Measurements from ENCODE around the gene SLC35F4. TPM values are rescaled to one million over a fixed set of nuclear protein-coding genes. Genes with fewer than 3 reads are reported as not detected.
A peak's percentile ranks its signal among the peaks of the same experiment; 100 is the strongest.

Gene SLC35F4
- total RNA-seq, 1 experiment from 2014 or later = not detected

DNA sequence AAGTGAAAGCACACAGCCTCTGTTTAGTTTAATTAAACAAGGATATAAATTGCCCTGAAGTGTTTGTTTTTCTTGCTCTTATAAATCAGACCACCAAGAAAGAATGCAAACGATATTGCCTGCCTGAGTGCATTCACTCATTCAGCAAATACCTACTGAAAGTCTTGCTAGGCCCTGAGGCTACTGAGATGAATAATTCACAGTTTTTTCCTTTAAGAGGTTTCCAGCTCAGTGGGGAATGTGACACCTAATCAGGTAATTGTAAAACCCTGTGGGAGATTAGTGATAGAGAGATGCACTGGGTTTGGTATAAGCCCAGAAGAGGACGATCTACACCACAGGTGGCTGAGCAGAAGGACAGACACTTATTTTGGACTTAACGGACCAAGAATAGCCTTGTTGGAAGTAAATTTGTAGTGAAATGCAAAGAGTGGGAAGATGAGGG, 151.4 kb downstream of the SLC35F4 start:
- Histone ChIP-seq H3K27ac (ENCODE audit: low read depth, low read length, poor library complexity, severe bottlenecking) (no peak overlapping the region), H3K9me3 (ENCODE audit: low read depth, low read length, poor library complexity, severe bottlenecking) (no peaks in the 10 kb centered on the region), H3K27me3 (replicated peaks; ENCODE audit: insufficient read depth, low read depth, low read length, poor library complexity) (no peaks in the 10 kb centered on the region), H3K4me1 (ENCODE audit: insufficient read depth, low read length, poor library complexity, severe bottlenecking) (peaks cover 13% of the 10 kb centered on the region), H3K4me3 (ENCODE audit: low read depth, low read length, poor library complexity, severe bottlenecking) (no peak overlapping the region), H3K36me3 (ENCODE audit: insufficient read depth, low read length, poor library complexity, severe bottlenecking) (no peaks in the 10 kb centered on the region)
- no TSS peak for BruUV-seq (replicated peaks)
- intact Hi-C loops (cut with micrococcal nuclease; ENCODE audit: unreplicated experiment) = no loop called here
- POLR2A ChIA-PET (ENCODE audit: low non-redundant PET) = no interaction called here
- CTCF ChIA-PET = no interaction called here
- DNase-seq (ENCODE audit: low spot score) = no peak
- TF ChIP-seq EZH2 (IDR thresholded peaks at IDR 0.05; ENCODE audit: borderline replicate concordance, low read depth, low read length, poor library complexity, severe bottlenecking) = no peak
- TF ChIP-seq, protein P1, sequence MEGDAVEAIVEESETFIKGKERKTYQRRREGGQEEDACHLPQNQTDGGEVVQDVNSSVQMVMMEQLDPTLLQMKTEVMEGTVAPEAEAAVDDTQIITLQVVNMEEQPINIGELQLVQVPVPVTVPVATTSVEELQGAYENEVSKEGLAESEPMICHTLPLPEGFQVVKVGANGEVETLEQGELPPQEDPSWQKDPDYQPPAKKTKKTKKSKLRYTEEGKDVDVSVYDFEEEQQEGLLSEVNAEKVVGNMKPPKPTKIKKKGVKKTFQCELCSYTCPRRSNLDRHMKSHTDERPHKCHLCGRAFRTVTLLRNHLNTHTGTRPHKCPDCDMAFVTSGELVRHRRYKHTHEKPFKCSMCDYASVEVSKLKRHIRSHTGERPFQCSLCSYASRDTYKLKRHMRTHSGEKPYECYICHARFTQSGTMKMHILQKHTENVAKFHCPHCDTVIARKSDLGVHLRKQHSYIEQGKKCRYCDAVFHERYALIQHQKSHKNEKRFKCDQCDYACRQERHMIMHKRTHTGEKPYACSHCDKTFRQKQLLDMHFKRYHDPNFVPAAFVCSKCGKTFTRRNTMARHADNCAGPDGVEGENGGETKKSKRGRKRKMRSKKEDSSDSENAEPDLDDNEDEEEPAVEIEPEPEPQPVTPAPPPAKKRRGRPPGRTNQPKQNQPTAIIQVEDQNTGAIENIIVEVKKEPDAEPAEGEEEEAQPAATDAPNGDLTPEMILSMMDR (conservative IDR thresholded peaks at IDR 0.05; ENCODE audit: low read depth, low read length) = no peak

DNA sequence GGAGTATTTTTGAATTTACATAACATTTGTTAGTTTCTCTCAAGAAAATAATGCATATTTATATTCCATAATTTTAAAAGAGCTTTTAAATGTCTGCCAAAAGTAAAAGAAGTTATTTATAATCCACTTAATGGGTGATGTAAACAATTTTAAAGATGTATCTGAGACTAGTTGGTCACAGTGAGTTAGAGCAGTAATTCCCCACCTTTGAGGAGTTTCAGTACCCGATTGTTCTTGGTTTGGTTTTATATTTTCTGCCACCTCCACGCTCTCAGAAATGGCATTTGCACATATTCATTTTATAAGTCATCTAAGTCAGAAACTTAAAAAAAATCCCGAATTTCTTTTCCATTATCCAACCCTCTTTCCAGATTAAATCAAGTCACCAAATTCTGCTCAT, 153.2 kb downstream of the SLC35F4 start:
- CTCF ChIA-PET = no interaction called here
- intact Hi-C loops (cut with micrococcal nuclease; ENCODE audit: unreplicated experiment) = no loop called here
- DNase-seq (ENCODE audit: low spot score) = no peak

DNA sequence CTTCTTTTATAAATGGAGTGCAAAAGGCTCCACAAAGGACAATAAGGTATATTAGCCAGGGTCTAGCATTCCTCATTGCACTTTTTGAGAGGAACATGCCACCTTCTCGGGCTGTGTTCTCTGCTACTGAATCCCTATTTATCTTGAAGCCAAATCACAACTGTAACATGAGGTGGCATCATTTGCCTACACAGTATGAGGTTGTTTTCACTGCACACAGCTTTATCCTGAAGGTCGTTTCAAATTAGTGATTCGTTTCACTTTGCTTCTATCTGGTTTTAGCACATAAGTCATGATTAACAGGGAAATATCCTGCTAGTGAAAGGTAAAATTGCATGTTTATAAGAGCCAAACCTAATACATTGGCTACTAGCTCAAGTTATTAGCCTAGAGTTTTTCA, 153.8 kb downstream of the SLC35F4 start:
- no peak for TF ChIP-seq EZH2 (IDR thresholded peaks at IDR 0.05; ENCODE audit: borderline replicate concordance, low read depth, low read length, poor library complexity, severe bottlenecking)
- TF ChIP-seq, protein P1 (conservative IDR thresholded peaks at IDR 0.05; ENCODE audit: low read depth, low read length) = peak; percentile 35; the same call in 1 of the 2 replicates
- DNase-seq (ENCODE audit: low spot score) = peak; percentile 34
- Histone ChIP-seq H3K9me3 (ENCODE audit: low read depth, low read length, poor library complexity, severe bottlenecking) (no peaks in the 10 kb centered on the region), H3K36me3 (ENCODE audit: insufficient read depth, low read length, poor library complexity, severe bottlenecking) (no peaks in the 10 kb centered on the region), H3K27me3 (replicated peaks; ENCODE audit: insufficient read depth, low read depth, low read length, poor library complexity) (no peaks in the 10 kb centered on the region), H3K4me3 (ENCODE audit: low read depth, low read length, poor library complexity, severe bottlenecking) (no peak overlapping the region), H3K27ac (ENCODE audit: low read depth, low read length, poor library complexity, severe bottlenecking) (no peak overlapping the region), H3K4me1 (ENCODE audit: insufficient read depth, low read length, poor library complexity, severe bottlenecking) (peaks cover 13% of the 10 kb centered on the region)
- no TSS peak for BruUV-seq (replicated peaks)
- ChIA-PET POLR2A (ENCODE audit: low non-redundant PET) (no interaction called here), CTCF (no interaction called here)
- intact Hi-C loops (cut with micrococcal nuclease; ENCODE audit: unreplicated experiment) = no loop called here

More for the DNA sequence above, 153.2 kb downstream of the SLC35F4 start:
- Histone ChIP-seq H3K36me3 (ENCODE audit: insufficient read depth, low read length, poor library complexity, severe bottlenecking) (no peaks in the 10 kb centered on the region), H3K9me3 (ENCODE audit: low read depth, low read length, poor library complexity, severe bottlenecking) (no peaks in the 10 kb centered on the region), H3K4me3 (ENCODE audit: low read depth, low read length, poor library complexity, severe bottlenecking) (no peak overlapping the region), H3K27me3 (replicated peaks; ENCODE audit: insufficient read depth, low read depth, low read length, poor library complexity) (no peaks in the 10 kb centered on the region), H3K27ac (ENCODE audit: low read depth, low read length, poor library complexity, severe bottlenecking) (no peak overlapping the region), H3K4me1 (ENCODE audit: insufficient read depth, low read length, poor library complexity, severe bottlenecking) (peaks cover 13% of the 10 kb centered on the region)
- TF ChIP-seq, protein P1 (conservative IDR thresholded peaks at IDR 0.05; ENCODE audit: low read depth, low read length) = no peak
- no peak for TF ChIP-seq EZH2 (IDR thresholded peaks at IDR 0.05; ENCODE audit: borderline replicate concordance, low read depth, low read length, poor library complexity, severe bottlenecking)
- POLR2A ChIA-PET (ENCODE audit: low non-redundant PET) = no interaction called here
- BruUV-seq (replicated peaks) = no TSS peak
